Heart right ventricle (tissue), 16 donors: ENCODE measurements around the gene SLC35B4. TPM values are rescaled to one million over a fixed set of nuclear protein-coding genes. Genes with fewer than 3 reads are reported as not detected.

Experiments
- ATAC-seq, 8 donors: fragments of 200-7000 bp; cut with Tn5 transposase; one replicate each; pipeline ENCODE4 v1.9.1; 2020; ENCODE audit warnings: mild to moderate bottlenecking in 8 of 8, moderate library complexity in 8 of 8, moderate number of reproducible peaks in 1 of 8
- DNase-seq, 2 donors: peaks; one replicate each; pipeline ENCODE4 v3.0.0-alpha.2; 2020
- H3K27ac ChIP-seq, 10 donors: fragments of 200-600 bp; sonication (generic) in 2 of 10; one replicate each; pipeline versions ENCODE4 v1.5.0 to v1.8.0; 2020 to 2022; ENCODE audit warnings: mild to moderate bottlenecking in 3 of 10
- H3K27me3 ChIP-seq, 7 donors: fragments of 200-600 bp; one replicate each; pipeline ENCODE4 v1.8.0; 2021 to 2022; ENCODE audit warnings: mild to moderate bottlenecking in 2 of 7
- H3K36me3 ChIP-seq, 9 donors: fragments of 200-600 bp; sonication (generic) in 1 of 9; one replicate each; pipeline versions ENCODE4 v1.5.0 to v1.8.0; 2020 to 2022; ENCODE audit warnings: mild to moderate bottlenecking in 2 of 9
- H3K4me1 ChIP-seq, 9 donors: fragments of 200-600 bp; sonication (generic) in 1 of 9; one replicate each; pipeline versions ENCODE4 v1.5.0 to v1.8.0; 2020 to 2022; ENCODE audit warnings: mild to moderate bottlenecking in 4 of 9
- H3K4me3 ChIP-seq, 10 donors: fragments of 200-600 bp; sonication (generic) in 2 of 10; one replicate each; pipeline versions ENCODE4 v1.5.0 to v1.8.0; 2020 to 2022; ENCODE audit warnings: mild to moderate bottlenecking in 7 of 10, moderate library complexity in 2 of 10
- H3K9me3 ChIP-seq, 11 donors: fragments of 200-600 bp in 10 of 11; sonication (generic) in 2 of 11; one replicate each; pipeline versions ENCODE4 v1.5.0 to v1.8.0; 2013 to 2022; ENCODE audit warnings: mild to moderate bottlenecking in 2 of 11, control low read depth in 1 of 11, moderate library complexity in 1 of 11
- CTCF ChIP-seq, 9 donors: fragments of 200-600 bp; sonication (generic) in 2 of 9; IDR thresholded peaks; one replicate each; pipeline versions ENCODE4 v1.5.0 to v1.8.0; 2021 to 2022; ENCODE audit warnings: antibody characterized with exemption in 9 of 9, mild to moderate bottlenecking in 5 of 9, moderate library complexity in 1 of 9
- WGBS, 2 donors: extraction: QIAGEN DNeasy Blood & Tissue Kit; methylation state at CpG; one replicate each; pipeline ENCODE4 v1.1.7; 2013; ENCODE audit warnings: inconsistent platforms in 1 of 2; 5-methylcytosine and 5-hydroxymethylcytosine counted together
- intact Hi-C, 10 donors: fragments of 100-400 bp; cut with DNase I; formaldehyde crosslinking; loops; one replicate each; pipeline versions ENCODE4 v1.11.1 to v1.14.2; 2022
- polyA plus RNA-seq, 2 donors: library from polyadenylated mRNA; stranded (reverse); fragments of 200-250 nt; gene quantifications; one replicate each; pipeline ENCODE4 v1.2.3, GENCODE V29; 2013
- total RNA-seq, 10 donors: library from RNA; stranded (reverse); fragmentation: NEBNext Ultra II Directional in 3 of 10; extraction: Animal tissue kit (Norgen Biotek cat#: 25700) in 3 of 10; gene quantifications; one replicate each; pipeline versions ENCODE4 v1.2.1 to v1.2.4, GENCODE V29; 2021 to 2023
- donor health status: Arrhythmogenic right ventricular cardiomyopathy.
- donor health status: ischemic (EF 13 %, LVEDD 7.1; RV severe dilation, severe dysfunction).
- donor health status: healthy with polysubstance abuse.
- donor health status: DM: no; HTN: yes; CAD: no.
- donor health status: DM: no; HTN: no; CAD: no.
- donor health status: ischemic (EF 25% LVEDD 6.9; RV normal size, moderate dysfunction).
- donor health status: ischemic (EF 25% LVEDD 5.7; RV mildly dilated, moderate dysfunction).
- donor health status: healthy.
- donor health status: DM: yes; HTN: yes; CAD: no.
- donor health status: Ischemic cardiomyopathy.
- donor health status: ischemic (EF 35%, LVEDD 5.7; RV mildly dilated, moderate dysfunction).
- donor health status: nonischemic (EF 11% LVEDD 7.7; RV severe dilation, severe dysfunction).
- donor health status: DM: yes; HTN: yes; CAD: no.
- donor health status: PGD.
- donor health status: ischemic (EF 29% LVEDD 5.4; RV normal size, mild dysfunction).
- donor health status: nonischemic (EF 23%, LVEDD 6.1; RV moderate dilation, normal function).

Gene SLC35B4
- total and polyA plus RNA-seq, 12 donors: 2.4 to 7.9 (median 4.6) TPM

GRCh38 chr7:134313543-134313942, 3.2 kb downstream of the SLC35B4 start:
- Histone ChIP-seq H3K9me3 (no peaks in the 10 kb centered on the region), H3K4me1 (peaks cover 0 to 15% (median 10%) of the 10 kb centered on the region in 9 donors), H3K27me3 (no peaks in the 10 kb centered on the region), H3K4me3 (no peak overlapping the region), H3K27ac (no peak overlapping the region), H3K36me3 (peaks cover 0 to 6% (median 0%) of the 10 kb centered on the region in 9 donors)
- ATAC-seq: no peak
- intact Hi-C loops: loop anchor here in 1 of 10 donors (10.0 kb wide), 1 partner anchor 189 kb away; the partner anchor contains the start of gene LRGUK
- DNase-seq: no peak
- WGBS, 2 donors: 81 to 86% methylated on average over 1 of the region's 1 CpG
- no peak for TF ChIP-seq CTCF (IDR thresholded peaks at IDR 0.05)

DNA sequence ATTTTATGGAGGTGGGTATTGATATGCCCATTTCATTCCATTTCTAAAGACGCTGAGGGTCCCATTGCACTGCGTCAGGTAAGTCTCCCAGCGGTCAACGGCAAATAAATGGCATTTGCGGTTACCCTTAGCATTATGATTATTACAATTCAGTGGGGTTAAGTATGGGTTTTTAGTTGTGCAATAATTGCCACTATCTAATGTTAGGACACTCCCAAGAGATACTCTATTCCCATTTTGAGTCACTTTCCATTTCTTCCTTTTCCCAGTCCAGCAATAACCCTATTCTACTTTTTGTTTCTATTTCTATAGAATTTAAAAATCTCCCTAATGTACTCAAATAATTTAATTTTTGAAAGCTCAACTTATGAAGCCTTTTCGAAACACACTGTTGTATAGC, 4.0 kb downstream of the SLC35B4 start:
- H3K27me3 ChIP-seq: no peaks in the 10 kb centered on the region
- 83 to 89% methylated on average over 6 of the region's 6 CpGs for WGBS, 2 donors
- DNase-seq (no peak), ATAC-seq (no peak)
- TF ChIP-seq CTCF (IDR thresholded peaks at IDR 0.05): no peak
- peaks cover 0 to 15% (median 10%) of the 10 kb centered on the region in 9 donors for H3K4me1 ChIP-seq
- H3K4me3 ChIP-seq: no peak overlapping the region
- no peaks in the 10 kb centered on the region for H3K9me3 ChIP-seq
- intact Hi-C loops: loop anchor here in 1 of 10 donors (10.0 kb wide), 1 partner anchor 188 kb away; the partner anchor contains the start of gene LRGUK
- H3K27ac ChIP-seq: no peak overlapping the region
- peaks cover 0 to 14% (median 0%) of the 10 kb centered on the region in 9 donors for H3K36me3 ChIP-seq

DNA sequence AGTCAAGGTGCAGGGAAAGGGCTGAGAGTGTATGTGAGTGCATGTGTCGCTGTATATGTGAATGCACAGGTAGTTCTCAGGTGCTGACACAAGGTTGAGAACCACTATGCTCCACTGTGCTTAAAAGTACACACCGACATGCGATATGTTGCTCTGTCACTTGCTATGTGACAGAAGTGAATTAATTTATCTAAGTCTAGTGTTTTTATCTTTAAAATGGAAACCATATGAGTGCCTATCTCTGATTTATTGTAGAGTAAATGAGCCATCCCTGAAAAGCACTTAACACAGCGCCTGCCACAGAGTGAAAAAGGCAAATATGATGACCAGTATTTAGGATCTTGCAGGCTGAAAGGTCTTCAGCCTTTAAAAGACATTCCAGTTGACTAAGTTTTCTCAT, 4.9 kb downstream of the SLC35B4 start:
- no peaks in the 10 kb centered on the region for H3K9me3 ChIP-seq
- 97 to 99% methylated on average over 4 of the region's 4 CpGs for WGBS, 2 donors
- no peak for TF ChIP-seq CTCF (IDR thresholded peaks at IDR 0.05)
- ATAC-seq: no peak
- H3K27me3 ChIP-seq: no peaks in the 10 kb centered on the region
- H3K27ac ChIP-seq: no peak overlapping the region
- peaks cover 0 to 11% (median 7%) of the 10 kb centered on the region in 9 donors for H3K4me1 ChIP-seq
- no peak for DNase-seq
- peaks cover 0 to 19% (median 0%) of the 10 kb centered on the region in 9 donors for H3K36me3 ChIP-seq
- intact Hi-C loops: loop anchor here in 1 of 10 donors (10.0 kb wide), 1 partner anchor 187 kb away; the partner anchor contains the start of gene LRGUK
- H3K4me3 ChIP-seq: no peak overlapping the region

DNA sequence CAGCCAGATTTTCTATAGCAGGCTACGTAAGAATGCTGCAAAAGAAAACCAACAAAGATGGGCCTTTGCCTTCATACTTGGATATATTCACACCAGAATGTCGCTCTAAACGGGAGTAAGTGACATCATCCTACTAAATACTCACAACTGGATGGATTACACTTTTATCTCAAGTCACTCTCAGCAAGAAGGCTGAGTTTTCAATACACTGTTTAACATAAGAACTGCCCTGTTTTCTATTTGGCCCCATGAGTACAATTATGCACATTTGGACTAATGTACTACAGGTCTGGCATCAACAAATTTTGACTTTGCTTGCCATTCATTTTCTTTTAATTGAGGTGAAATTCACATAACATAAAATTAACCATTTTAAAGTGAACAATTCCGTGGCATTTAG, 8.2 kb downstream of the SLC35B4 start:
- Histone ChIP-seq H3K4me3 (no peak overlapping the region), H3K4me1 (no peaks in the 10 kb centered on the region), H3K27ac (no peak overlapping the region), H3K36me3 (peaks cover 0 to 50% (median 0%) of the 10 kb centered on the region in 9 donors), H3K9me3 (no peaks in the 10 kb centered on the region), H3K27me3 (no peaks in the 10 kb centered on the region)
- no peak for TF ChIP-seq CTCF (IDR thresholded peaks at IDR 0.05)
- no peak for ATAC-seq
- intact Hi-C loops: no loop called here
- no peak for DNase-seq
- 93 to 96% methylated on average over 4 of the region's 4 CpGs for WGBS, 2 donors
